NCI-H748 treated with DMSO at 0.1 percent for 48 hours (cell line): Measurements from ENCODE around the gene MRPL28.
"Not testable (repeated sequence)": the region's sequence is repeated elsewhere in the genome, so short reads cannot be mapped to it uniquely, and the experiment has no call there.

Experiments used
- DNase-seq: peaks from one replicate; lab custom pipeline; 2025; lab: John Stamatoyannopoulos, UW

MRPL28 gene

DNA sequence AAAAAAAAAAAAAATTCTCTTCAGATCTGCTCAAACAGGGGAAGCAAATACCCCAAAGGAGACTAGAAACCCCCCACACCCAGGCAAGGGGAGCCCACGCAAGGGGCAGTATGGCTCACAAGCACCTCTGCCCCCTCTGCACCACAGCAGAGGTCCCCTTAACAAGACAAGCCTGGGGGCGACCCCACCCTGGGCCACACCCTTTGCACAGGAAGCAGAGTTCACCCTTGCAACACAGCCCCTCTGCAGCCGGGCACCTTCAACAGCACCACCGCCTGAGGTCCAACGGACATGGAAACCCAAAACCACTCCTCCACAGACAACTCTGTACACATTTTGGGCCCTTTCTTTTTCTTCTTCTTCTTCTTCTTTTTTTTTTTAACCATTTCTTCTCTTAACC is 30.7 kb downstream of the MRPL28 start:
- DNase-seq: no peak

GRCh38 chr16:337975-338575 is 32.3 kb downstream of the MRPL28 start:
- DNase-seq: no peak

DNA sequence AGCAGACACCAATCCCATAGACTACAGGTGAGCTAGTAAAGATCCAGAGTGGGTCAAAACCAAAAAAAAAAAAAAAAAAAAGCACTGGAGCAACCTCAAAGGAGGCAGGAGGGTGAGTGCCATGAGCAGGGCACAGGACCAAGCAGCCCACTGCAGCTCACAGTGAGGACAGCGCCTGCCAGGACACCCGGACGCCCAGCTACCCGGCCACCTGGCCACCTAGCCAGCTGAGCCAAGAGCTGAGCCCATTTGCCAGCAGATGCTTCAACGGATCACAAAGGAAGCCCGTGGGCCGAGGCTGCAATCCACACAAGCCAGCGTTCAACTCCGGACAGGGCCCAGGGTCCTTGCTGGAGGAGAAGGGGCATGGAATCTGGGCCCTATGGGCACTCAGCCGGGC is 32.9 kb downstream of the MRPL28 start:
- no peak for DNase-seq

- DNase-seq: no peak
Measured at GRCh38 chr16:336269-336668, 34.1 kb downstream of the MRPL28 start.

- DNase-seq: not testable (repeated sequence)
Measured at GRCh38 chr16:334861-335632, 35.3 kb downstream of the MRPL28 start.

GRCh38 chr16:334164-334832 is 36.0 kb downstream of the MRPL28 start:
- not testable (repeated sequence) for DNase-seq

DNA sequence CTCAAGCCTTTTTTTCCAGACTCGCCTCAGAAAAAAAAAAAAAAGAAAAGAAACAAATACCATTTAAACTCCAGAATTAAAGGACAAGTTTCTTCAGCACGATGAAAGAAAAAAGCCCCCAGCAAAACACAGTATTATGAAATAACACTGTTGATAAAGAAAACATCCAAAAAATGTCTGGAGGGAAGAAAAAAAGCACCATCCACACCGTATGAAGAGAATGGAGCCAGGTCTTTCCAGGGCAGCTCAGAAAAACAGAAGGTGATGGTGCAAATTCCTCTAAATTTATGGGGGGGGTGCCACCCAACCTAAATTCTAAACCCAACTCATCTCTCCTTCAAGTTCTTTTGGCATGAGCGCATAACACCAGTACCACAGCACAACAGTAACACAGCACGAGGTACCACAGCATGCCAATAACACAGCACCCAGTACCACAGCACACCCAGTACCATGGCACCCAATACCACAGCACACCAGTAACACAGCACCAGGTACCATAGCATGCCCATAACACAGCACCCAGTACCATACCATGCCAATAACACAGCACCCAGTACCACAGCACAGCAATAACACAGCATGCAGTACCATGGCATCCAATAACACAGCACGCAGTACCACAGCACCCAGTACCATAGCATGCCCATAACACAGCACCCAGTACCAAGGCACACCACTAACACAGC is 36.8 kb downstream of the MRPL28 start:
- DNase-seq: no peak

GRCh38 chr16:331181-331814 is 39.0 kb downstream of the MRPL28 start:
- not testable (repeated sequence) for DNase-seq

DNA sequence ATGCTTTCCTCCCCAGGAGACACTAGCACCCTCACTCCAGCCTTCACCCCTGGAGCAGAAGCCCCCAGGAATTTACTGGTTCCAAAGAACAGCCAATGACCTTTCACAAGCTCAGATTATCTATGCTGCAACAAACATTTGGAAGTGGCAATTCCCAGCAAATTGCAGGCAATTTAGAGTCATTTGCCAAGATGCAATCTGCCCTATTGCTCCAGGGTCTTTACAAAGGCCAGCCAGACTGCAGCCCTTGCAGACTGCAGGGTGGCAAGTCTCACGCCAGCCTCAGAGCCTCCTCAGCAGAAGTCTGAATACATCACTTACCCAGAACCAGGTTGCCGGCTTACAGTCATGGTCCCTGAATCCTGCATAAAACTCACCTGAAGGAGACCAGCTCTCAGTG is 39.6 kb downstream of the MRPL28 start:
- DNase-seq: no peak

DNA sequence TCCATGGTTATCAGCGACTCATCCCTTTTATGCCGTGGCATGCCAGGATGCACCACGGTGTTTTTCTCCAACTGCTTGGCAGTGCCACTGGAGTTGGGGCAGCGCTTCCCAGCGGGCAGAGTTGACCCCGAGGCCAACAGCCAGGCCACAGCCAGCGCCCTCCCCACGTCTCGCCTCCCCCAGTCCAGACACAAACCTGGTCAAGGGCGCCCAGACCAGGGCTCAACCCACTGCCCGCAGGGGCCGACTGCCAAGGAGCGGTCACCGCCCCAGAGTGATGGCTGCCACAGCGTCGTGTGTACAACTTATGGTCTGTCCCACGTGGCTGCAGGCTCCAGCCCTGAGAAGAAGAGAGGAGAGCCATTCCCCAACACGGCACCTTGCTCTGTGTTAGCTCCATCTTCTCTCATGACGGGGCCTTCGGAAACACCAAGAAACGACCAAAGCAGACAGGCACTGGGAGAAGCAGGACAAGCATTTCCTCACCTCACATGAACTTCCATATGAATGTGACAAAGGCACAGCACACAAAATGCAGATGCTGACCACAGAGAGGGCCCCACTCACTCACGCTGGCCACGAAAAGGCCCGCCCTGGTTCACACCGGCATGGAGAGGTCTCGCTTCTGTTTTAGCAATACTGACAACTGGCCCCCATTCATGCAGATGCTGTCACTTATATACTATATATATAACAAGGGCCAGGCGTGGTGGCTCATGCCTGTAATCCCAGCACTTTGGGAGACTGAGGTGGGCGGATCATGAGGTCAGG is 44.8 kb downstream of the MRPL28 start:
- DNase-seq: no peak

DNA sequence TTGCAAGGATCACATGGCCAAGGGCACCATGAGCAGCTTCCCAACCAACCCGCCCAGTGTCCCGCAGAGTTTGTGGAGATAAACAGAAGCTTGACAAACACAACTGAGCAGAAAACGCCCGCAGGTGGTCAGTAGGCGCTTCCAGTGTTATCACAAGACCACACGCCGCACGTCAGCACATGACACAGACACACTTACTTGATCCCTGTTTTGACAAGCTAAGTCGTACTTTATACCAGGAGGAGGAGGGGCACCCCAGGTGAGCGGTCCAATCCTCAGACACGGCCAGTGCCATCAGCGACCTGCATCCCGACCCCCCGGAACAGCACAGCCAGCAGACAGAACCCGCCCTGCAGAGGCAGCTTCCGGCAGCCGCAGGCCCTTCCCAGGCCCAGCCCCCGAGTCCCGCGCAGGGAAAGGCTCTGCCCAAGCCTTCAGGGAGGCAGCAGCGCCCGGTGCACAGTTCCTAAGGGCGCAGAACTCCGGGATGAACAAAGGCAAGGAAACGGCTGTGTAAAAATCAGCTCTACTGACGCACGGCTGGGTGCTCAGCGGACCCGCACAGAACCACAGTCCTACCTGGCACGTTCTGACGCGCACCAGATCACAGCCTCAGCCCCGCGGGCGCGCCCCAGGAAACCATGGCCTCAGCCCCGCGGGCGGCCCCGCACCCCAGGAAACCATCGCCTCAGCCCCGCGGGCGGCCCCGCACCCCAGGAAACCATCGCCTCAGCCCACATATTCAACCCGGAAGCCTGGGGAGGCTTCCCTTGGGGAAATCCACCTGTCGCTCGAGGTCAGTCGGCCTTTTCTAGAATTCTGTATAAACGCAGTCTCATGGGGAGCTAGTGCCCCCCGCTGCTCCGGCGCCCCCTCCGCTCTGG is 45.6 kb downstream of the MRPL28 start:
- DNase-seq: no peak

- DNase-seq: no peak
Measured at GRCh38 chr16:324201-324450, 46.2 kb downstream of the MRPL28 start.

DNA sequence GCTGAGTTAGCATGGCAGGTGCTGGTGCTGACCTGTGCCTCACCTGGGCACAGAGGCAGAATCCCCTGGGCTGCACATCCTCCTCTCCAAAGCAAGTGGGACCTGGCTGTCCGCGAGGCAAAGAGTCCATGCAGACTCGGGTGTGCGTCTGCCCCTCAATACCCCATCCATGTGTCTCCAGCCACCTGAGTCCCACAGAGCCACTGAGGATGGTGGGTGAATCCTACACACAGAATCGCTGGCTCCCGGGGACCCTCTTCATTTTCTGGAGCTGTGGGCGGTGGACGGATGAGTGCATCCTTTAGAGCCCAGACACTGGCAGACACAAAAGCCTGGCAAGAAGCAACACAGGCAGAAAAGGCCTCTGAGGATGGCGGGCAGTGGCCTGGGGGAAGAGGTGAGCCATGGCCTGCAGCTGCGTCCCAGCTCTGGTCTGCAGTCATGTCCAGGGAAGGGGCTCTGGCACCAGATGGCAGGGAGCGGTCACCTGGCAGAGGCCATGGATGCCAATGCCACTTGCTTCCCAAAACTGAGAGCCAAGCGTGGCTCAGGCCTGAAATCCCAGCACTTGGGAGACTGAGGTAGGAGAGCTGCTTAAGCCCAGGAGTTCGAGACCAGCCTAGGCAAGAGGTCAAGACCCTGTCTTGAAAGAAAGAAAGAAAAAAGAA is 47.7 kb downstream of the MRPL28 start:
- no peak for DNase-seq

- DNase-seq: no peak
Measured at GRCh38 chr16:321532-321931, 48.8 kb downstream of the MRPL28 start.

- DNase-seq: no peak
Measured at GRCh38 chr16:320206-320605, 50.1 kb downstream of the MRPL28 start.

DNA sequence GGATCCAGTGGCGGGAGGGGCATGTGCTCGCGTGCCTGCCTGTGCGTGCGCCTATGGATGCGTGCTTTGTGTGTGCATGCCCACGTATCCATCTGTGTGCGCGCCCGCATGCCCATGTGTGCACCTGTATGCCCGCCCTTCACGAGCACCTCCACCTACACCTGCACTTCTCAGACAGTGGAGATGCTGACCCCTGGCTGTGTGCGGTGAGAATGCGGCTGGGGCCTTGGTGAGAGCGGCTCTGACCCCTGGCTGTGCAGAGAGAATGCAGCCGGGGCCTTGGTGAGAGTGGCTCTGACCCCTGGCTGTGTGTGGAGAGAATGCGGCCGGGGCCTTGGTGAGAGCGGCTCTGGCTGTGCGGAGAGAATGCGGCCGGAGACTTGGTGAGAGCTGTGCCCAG is 51.7 kb downstream of the MRPL28 start:
- no peak for DNase-seq

GRCh38 chr16:317583-317982 is 52.8 kb downstream of the MRPL28 start:
- no peak for DNase-seq
